GM10266 (cell line): ENCODE results near the gene ERBB2.

ENCODE experiments used
- DNase-seq: peaks from one replicate; pipeline ENCODE4 v3.0.0; 2012; ENCODE audit errors: extremely low spot score
- CTCF ChIP-seq: IDR thresholded peaks from 2 replicates; pipeline ENCODE4 v1.5.1; 2012; ENCODE audit warnings: mild to moderate bottlenecking, low read depth; ENCODE audit not compliant: control insufficient read depth, insufficient read depth; ENCODE audit errors: missing control alignments

Gene ERBB2

GRCh38 chr17:39658346-39658745 lies 41.5 kb upstream of the ERBB2 start:
- no peak for TF ChIP-seq CTCF
- DNase-seq, result no peak

- DNase-seq, result no peak
- no peak for TF ChIP-seq CTCF
These were observed 41.1 kb upstream of the ERBB2 start for GRCh38 chr17:39658760-39659159.

- TF ChIP-seq CTCF, result no peak
- no peak for DNase-seq
These were observed 40.4 kb upstream of the ERBB2 start for GRCh38 chr17:39659279-39660010.

GRCh38 chr17:39660011-39660360 lies 39.9 kb upstream of the ERBB2 start:
- no peak for DNase-seq
- no peak for TF ChIP-seq CTCF

- TF ChIP-seq CTCF, result no peak
- no peak for DNase-seq
These were observed 39.2 kb upstream of the ERBB2 start for GRCh38 chr17:39660397-39661385.

GRCh38 chr17:39661744-39662541 lies 37.9 kb upstream of the ERBB2 start:
- DNase-seq, result no peak
- TF ChIP-seq CTCF, result no peak
